GM20000 (cell line): ENCODE data around the gene CNR2.
A peak's percentile ranks its signal among the peaks of the same experiment; 100 is the strongest.

ENCODE experiments used
- DNase-seq: peaks from one replicate; pipeline ENCODE4 v3.0.0; 2012; ENCODE audit warnings: low spot score
- CTCF ChIP-seq: IDR thresholded peaks from 2 replicates; pipeline ENCODE4 v1.5.1; 2012; ENCODE audit warnings: mild to moderate bottlenecking, control low read depth; ENCODE audit errors: extremely low read depth, missing control alignments

The CNR2 gene

DNA sequence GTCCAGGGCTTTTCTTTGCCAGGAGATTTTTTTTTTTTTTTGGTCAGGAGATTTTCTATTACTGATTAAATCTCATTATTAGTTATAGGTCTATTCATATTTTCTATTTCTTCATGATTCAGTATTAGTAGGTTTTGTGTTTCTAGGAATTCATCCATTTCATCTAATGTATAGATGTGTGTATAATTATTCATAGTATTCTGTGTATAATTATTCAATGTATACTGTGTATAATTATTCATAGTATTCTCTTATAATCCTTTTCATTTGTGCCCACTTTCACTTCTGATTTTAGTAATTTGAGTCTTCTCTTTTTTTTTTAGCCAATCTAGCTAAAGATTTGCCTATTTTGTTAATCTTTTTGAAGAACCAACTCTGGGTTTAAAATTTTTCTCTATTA is 34.2 kb upstream of the CNR2 start:
- DNase-seq, result no peak
- no peak for TF ChIP-seq CTCF

GRCh38 chr1:23936481-23937176 is 23.5 kb upstream of the CNR2 start:
- no peak for DNase-seq

DNA sequence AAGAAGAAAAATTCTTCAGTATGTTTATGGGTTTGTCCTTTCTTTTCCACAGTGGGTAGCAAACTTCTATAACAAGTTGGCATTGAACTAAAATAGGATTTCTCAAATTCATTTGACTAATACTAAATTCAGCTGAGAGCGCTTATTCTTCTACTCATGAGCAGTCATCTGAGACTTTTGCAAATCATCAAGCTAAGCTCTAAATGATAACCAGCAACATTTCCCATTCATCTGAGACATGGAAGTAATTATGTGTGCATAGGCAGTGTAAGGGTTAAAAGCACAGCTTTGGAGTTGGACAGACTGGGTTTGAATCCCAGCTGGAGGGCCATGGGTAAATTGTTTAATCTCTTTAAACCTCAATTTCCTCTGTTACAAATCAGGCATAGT is 18.3 kb upstream of the CNR2 start:
- TF ChIP-seq CTCF, result no peak
- no peak for DNase-seq

More at GRCh38 chr1:23936481-23937176, 23.5 kb upstream of the CNR2 start:
- TF ChIP-seq CTCF, result no peak

- no peak for TF ChIP-seq CTCF
- peak; percentile 44 for DNase-seq
Measured at GRCh38 chr1:23930861-23931490, 17.8 kb upstream of the CNR2 start.

DNA sequence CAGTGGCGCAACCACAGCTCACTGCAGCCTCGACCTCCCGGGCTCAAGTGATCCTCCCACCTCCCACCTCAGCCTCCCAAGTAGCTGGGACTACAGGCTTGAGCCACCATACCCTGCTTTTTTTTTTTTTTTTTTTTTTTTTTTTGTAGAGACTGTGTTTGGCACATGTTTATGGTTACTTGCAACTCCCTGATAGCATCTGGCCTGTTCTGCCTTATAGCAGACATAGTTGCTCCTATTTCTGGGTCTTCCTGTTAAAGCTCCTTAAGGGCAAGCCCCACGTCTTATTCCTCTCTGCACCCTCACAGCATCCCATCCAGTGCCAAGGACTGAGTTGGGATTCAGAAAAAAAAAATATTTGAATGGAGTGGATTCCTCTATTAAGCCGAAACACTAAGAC is 17.1 kb upstream of the CNR2 start:
- no peak for TF ChIP-seq CTCF

GRCh38 chr1:23928789-23929188 is 15.6 kb upstream of the CNR2 start:
- DNase-seq, result no peak
- TF ChIP-seq CTCF, result no peak

More for the DNA sequence above, 17.1 kb upstream of the CNR2 start:
- no peak for DNase-seq

GRCh38 chr1:23927097-23927496 is 13.9 kb upstream of the CNR2 start:
- TF ChIP-seq CTCF, result no peak
- no peak for DNase-seq
